Measurements from ENCODE around the gene LPCAT1.
"Not testable (repeated sequence)": the region's sequence is repeated elsewhere in the genome, so short reads cannot be mapped to it uniquely, and the experiment has no call there.

LPCAT1 gene

DNA sequence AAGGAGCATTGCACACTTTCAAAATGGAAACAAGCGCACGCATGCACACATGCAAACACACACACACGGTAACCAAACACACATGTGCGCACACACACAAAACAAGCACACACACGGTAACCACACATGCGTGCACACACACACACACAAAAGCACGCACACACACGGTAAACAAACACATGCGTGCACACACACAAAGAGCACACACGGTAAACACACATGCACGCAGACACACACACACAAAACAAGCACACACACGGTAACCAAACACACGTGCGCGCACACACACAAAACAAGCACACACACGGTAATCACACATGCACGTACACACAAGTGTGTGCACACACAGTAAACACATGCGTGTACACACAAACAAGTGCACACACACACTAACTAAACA is 59.2 kb downstream of the LPCAT1 start:
- TF ChIP-seq, protein P1, sequence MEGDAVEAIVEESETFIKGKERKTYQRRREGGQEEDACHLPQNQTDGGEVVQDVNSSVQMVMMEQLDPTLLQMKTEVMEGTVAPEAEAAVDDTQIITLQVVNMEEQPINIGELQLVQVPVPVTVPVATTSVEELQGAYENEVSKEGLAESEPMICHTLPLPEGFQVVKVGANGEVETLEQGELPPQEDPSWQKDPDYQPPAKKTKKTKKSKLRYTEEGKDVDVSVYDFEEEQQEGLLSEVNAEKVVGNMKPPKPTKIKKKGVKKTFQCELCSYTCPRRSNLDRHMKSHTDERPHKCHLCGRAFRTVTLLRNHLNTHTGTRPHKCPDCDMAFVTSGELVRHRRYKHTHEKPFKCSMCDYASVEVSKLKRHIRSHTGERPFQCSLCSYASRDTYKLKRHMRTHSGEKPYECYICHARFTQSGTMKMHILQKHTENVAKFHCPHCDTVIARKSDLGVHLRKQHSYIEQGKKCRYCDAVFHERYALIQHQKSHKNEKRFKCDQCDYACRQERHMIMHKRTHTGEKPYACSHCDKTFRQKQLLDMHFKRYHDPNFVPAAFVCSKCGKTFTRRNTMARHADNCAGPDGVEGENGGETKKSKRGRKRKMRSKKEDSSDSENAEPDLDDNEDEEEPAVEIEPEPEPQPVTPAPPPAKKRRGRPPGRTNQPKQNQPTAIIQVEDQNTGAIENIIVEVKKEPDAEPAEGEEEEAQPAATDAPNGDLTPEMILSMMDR (IDR thresholded peaks at IDR 0.05) = no peak
- Histone ChIP-seq H3K27ac (no peak overlapping the region), H3K4me3 (no peak overlapping the region)
- DNase-seq (ENCODE audit: low spot score) = no peak

DNA sequence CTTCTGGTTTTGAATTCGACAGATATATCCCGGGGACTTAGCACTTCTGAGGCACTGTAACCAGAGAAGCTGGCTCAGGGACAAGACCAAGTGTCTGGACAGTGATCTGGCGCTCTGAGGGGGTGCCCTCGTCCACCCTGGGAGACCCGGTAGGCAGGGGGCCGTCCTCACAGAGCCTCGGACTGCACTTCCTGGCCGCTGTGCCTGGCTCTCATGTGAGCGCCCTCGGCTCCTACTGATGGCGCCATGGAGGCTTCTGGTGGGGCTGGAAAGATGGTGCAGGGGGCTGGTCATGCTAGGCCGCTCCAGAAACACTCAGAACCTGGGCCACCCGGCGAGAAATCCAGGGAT is 59.7 kb downstream of the LPCAT1 start:
- no peak for DNase-seq (ENCODE audit: low spot score)
- Histone ChIP-seq H3K4me3 (no peak overlapping the region), H3K27ac (no peak overlapping the region)
- TF ChIP-seq, protein P1 (IDR thresholded peaks at IDR 0.05) = no peak

DNA sequence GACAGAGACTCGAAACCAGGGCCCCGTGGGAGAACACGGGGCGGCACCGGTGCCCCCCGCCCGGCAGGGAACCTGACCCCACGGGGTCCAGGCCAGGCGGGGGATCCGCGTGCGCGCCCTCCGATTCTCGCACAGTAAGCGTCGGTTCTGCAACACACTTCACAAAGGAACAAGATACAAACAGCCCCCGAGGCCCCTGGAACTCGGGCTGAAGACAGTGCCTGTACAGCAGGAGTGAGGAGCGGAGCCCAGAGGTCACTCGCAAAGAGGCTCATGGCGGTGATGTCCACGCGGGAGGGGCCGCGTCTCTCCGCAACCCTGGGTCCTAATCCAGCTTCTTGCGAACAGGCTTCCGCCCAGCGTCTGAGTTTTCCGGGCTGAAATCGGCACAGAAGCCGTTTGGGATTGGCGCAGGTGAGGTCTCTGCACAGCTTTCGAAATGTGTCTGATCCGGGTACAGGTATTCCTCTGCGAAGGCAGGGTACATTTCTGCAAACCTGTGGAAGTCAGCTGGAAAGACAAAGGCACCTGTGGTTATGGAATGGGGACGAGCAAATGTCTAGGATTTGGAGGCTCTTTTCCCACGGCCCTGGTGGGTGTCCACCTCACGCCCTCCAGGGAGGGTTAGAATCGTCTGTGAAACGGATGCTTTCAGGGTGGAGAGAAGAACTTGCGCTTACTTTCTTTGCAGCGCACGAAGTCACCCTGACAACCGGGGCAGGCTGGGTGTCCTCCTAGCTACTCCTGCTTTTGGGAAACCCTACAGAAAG is 60.2 kb downstream of the LPCAT1 start:
- Histone ChIP-seq H3K4me3 (no peak overlapping the region), H3K27ac (no peak overlapping the region)
- TF ChIP-seq, protein P1 (IDR thresholded peaks at IDR 0.05) = no peak
- no peak for DNase-seq (ENCODE audit: low spot score)

DNA sequence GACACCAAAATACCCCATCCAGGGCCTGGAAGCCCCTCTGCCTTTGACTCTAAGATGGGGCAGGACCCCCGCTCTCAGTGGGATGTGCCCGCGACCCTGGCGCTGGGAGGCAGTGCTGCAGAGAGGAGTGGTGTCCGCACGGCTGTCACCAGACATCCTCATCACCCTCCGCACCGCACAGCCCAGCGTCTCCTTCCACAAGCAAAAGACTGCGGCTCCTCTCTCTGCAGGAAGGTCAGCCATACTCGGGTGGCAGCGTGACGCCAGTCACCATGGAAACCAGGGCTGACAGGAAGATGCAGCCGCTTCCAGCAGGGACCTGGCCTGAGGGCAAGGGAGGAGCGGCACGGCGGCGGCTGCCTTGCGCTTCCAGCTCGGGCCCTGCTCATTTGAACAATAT is 61.4 kb downstream of the LPCAT1 start:
- no peak for DNase-seq (ENCODE audit: low spot score)
- TF ChIP-seq, protein P1 (IDR thresholded peaks at IDR 0.05) = no peak

DNA sequence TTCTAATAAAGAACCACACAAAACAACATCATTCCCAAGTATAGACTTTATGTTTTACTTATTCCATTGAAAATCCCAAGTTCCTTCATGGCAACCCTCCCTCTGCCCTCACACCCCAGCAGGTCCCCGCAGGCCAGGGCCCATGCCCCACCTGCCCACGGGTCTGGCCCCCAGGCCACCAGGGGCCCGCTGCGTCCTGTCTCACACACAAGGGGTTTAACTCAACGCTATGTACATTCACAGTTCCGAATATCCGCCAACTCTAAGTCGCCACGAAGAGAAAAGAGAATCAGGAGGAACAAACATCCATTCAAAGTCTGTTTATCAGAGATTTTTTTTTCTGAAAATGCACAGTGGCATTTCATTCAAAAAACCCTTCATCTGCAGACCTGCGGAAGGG is 62.4 kb downstream of the LPCAT1 start:
- no peak for DNase-seq (ENCODE audit: low spot score)
- no peak overlapping the region for H3K27ac ChIP-seq
- H3K4me3 ChIP-seq = no peak overlapping the region
- TF ChIP-seq, protein P1 (IDR thresholded peaks at IDR 0.05) = no peak

More for the DNA sequence above, 61.4 kb downstream of the LPCAT1 start:
- H3K27ac ChIP-seq = no peak overlapping the region
- H3K4me3 ChIP-seq = no peak overlapping the region

DNA sequence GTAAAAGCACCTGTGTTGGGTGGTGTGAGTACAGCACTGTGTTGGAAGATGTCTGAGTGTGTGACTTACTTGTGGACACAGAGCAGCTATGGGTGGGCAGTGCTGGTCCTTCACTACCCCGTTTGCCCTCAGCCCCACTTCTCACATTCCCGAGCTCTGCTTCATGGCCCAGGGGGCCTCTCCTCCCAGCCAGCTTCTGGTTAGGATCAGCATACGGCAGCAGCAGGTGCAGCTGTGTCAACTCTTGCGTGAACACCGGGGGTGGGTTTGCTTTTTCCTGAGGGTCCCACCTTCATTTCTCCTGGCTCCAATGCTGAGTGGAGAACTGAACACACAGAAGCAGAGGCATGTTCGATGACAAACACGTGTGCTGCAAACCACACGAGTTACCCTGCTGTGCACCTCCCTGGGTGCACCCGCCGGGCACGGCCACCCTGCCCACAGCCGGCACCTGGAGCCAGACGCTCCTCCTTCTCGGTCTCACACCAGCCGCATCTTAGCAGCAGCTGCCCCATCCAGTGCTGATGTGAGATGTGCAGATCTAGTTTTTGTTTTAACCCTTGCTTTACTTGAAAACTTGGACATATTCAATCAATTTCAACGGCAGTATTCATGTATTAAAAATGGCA is 63.6 kb downstream of the LPCAT1 start:
- TF ChIP-seq, protein P1 (IDR thresholded peaks at IDR 0.05) = no peak
- Histone ChIP-seq H3K27ac (no peak overlapping the region), H3K4me3 (no peak overlapping the region)
- no peak for DNase-seq (ENCODE audit: low spot score)

DNA sequence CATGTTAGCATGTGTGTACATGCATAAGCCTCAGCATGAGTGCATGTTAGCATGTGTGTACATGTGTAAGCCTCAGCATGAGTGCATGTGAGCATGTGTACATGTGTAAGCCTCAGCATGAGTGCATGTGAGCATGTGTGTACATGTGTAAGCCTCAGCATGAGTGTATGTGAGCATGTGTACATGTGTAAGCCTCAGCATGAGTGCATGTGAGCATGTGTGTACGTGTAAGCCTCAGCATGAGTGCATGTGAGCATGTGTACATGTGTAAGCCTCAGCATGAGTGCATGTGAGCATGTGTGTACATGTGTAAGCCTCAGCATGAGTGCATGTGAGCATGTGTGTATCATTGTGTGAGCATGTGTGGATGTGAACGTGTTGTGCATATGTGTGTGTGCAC is 64.3 kb downstream of the LPCAT1 start:
- H3K27ac ChIP-seq; H3K4me3 ChIP-seq; DNase-seq (ENCODE audit: low spot score): not testable (repeated sequence)

DNA sequence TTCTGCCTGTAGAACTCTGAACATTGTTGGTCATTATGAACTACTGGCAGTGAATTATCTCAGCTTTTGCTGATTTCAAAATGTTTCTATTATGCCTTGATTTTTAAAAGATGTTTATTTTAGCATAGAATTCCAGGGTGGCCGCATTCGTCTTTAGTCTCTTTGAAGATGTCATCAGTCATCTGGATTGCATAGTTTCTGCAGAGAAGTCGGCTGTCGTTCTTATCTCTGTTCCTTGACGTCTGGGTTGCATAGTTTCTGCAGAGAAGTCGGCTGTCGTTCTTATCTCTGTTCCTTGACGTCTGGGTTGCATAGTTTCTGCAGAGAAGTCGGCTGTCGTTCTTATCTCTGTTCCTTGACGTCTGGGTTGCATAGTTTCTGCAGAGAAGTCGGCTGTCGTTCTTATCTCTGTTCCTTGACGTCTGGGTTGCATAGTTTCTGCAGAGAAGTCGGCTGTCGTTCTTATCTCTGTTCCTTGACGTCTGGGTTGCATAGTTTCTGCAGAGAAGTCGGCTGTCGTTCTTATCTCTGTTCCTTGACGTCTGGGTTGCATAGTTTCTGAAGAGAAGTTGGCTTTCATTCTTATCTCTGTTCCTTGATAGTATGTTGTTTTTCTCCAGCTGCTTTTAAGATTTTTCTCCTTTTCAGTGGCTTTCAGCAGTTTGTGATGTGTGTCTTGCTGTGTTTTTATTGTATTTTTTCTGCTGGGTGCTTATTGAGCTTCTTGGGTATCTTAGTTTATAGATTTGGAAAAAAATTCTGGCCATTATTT is 67.5 kb downstream of the LPCAT1 start:
- H3K4me3 ChIP-seq; H3K27ac ChIP-seq; DNase-seq (ENCODE audit: low spot score): not testable (repeated sequence)

Data from coronary artery (tissue), 2 donors.